HEK293 (cell line): ENCODE results near the gene TMEM45B.

ENCODE experiments used
- CTCF ChIA-PET: fragments of 350-600 bp; formaldehyde crosslinking; extraction: SDS; loops from one replicate; lab custom pipeline; 2021; ENCODE audit warnings: antibody characterized with exemption; lab: Yijun Ruan, JAX
- POLR2A ChIA-PET: fragments of 300-600 bp; formaldehyde crosslinking; extraction: SDS; loops from one replicate; lab custom pipeline; 2020; ENCODE audit warnings: antibody characterized with exemption, inconsistent platforms; lab: Yijun Ruan, JAX
- H3K27ac ChIP-seq: fragments of 200-500 bp; sonication (Bioruptor generic); 2 replicates; pipeline ENCODE4 v1.5.1; 2014; ENCODE audit warnings: low read depth, low read length, control low read depth, inconsistent platforms; ENCODE audit errors: extremely low read depth
- H3K36me3 ChIP-seq, 2 experiments: fragments of 200-500 bp in 1 of 2; sonication (Bioruptor generic) in 1 of 2; 1 replicate in 1 of 2; 2 replicates in 1 of 2; pipeline ENCODE4 v1.5.1; 2014 to 2017; ENCODE audit warnings: inconsistent platforms in 2 of 2, low read length in 2 of 2; ENCODE audit not compliant: control insufficient read depth in 2 of 2, insufficient read depth in 1 of 2
- H3K4me1 ChIP-seq: fragments of 200-500 bp; sonication (Bioruptor generic); 2 replicates; pipeline ENCODE4 v1.5.1; 2014; ENCODE audit warnings: mild to moderate bottlenecking, low read length, inconsistent platforms; ENCODE audit not compliant: control insufficient read depth, insufficient read depth
- H3K4me3 ChIP-seq: 2 replicates; pipeline ENCODE4 v1.5.1; 2011; ENCODE audit warnings: low read depth, mild to moderate bottlenecking, control low read depth, low read length, moderate library complexity
- H3K9me3 ChIP-seq: fragments of 200-500 bp; sonication (Bioruptor generic); 2 replicates; pipeline ENCODE4 v1.5.1; 2014; ENCODE audit warnings: low read depth, low read length, inconsistent platforms; ENCODE audit not compliant: control insufficient read depth, insufficient read depth
- ATF2 ChIP-seq: fragments of 450-650 bp; formaldehyde crosslinking; IDR thresholded peaks from 2 replicates; pipeline ENCODE4 v1.5.1; 2016; ENCODE audit warnings: missing biosample characterization, missing genetic modification characterization, low read depth
- KLF10 ChIP-seq: fragments of 450-650 bp; IDR thresholded peaks from 2 replicates; pipeline ENCODE4 v1.5.1; 2018; ENCODE audit warnings: missing biosample characterization, mild to moderate bottlenecking, missing genetic modification characterization
- KLF8 ChIP-seq: fragments of 450-650 bp; formaldehyde crosslinking; IDR thresholded peaks from 2 replicates; pipeline ENCODE4 v1.5.1; 2016; ENCODE audit warnings: missing biosample characterization, missing genetic modification characterization
- MZF1 ChIP-seq: fragments of 450-650 bp; formaldehyde crosslinking; IDR thresholded peaks from 2 replicates; pipeline ENCODE4 v1.5.1; 2017; ENCODE audit warnings: missing biosample characterization, missing genetic modification characterization, borderline replicate concordance
- OSR2 ChIP-seq: fragments of 450-650 bp; formaldehyde crosslinking; IDR thresholded peaks from 2 replicates; pipeline ENCODE4 v1.5.1; 2016; ENCODE audit warnings: missing biosample characterization, missing genetic modification characterization
- PBX3 ChIP-seq: sonication (generic); formaldehyde crosslinking; IDR thresholded peaks from 2 replicates; pipeline ENCODE4 v1.8.1; 2022; ENCODE audit warnings: mild to moderate bottlenecking, moderate library complexity, missing genetic modification reagents
- SETDB1 ChIP-seq: IDR thresholded peaks from one replicate; pipeline ENCODE4 v1.6.1; 2017; ENCODE audit warnings: mild to moderate bottlenecking, low read length, moderate library complexity, mixed read lengths; ENCODE audit not compliant: insufficient read length
- ZBTB26 ChIP-seq: fragments of 450-650 bp; formaldehyde crosslinking; optimal IDR thresholded peaks from 2 replicates; pipeline ENCODE3; 2016; ENCODE audit warnings: missing biosample characterization, mild to moderate bottlenecking, missing genetic modification characterization
- ZFP69B ChIP-seq: fragments of 450-650 bp; formaldehyde crosslinking; IDR thresholded peaks from 2 replicates; pipeline ENCODE4 v1.5.1; 2016; ENCODE audit warnings: missing biosample characterization, missing genetic modification characterization
- ZNF114 ChIP-seq: fragments of 450-650 bp; formaldehyde crosslinking; IDR thresholded peaks from 2 replicates; pipeline ENCODE4 v1.5.0; 2017; ENCODE audit warnings: missing biosample characterization, missing genetic modification characterization
- ZNF2 ChIP-seq: fragments of 450-650 bp; formaldehyde crosslinking; IDR thresholded peaks from 2 replicates; pipeline ENCODE4 v1.5.1; 2016; ENCODE audit warnings: missing biosample characterization, missing genetic modification characterization
- ZNF292 ChIP-seq: fragments of 450-650 bp; formaldehyde crosslinking; IDR thresholded peaks from 2 replicates; pipeline ENCODE4 v1.5.1; 2016; ENCODE audit warnings: low read depth, missing biosample characterization, missing genetic modification characterization, borderline replicate concordance
- ZNF324 ChIP-seq: fragments of 450-650 bp; formaldehyde crosslinking; IDR thresholded peaks from 2 replicates; pipeline ENCODE4 v1.5.1; 2016; ENCODE audit warnings: missing biosample characterization, missing genetic modification characterization
- ZNF335 ChIP-seq: fragments of 450-650 bp; formaldehyde crosslinking; conservative IDR thresholded peaks from 2 replicates; pipeline ENCODE4 v1.5.1; 2016; ENCODE audit warnings: missing biosample characterization, missing genetic modification characterization
- ZNF530 ChIP-seq: fragments of 450-650 bp; formaldehyde crosslinking; IDR thresholded peaks from 2 replicates; pipeline ENCODE4 v1.5.1; 2016; ENCODE audit warnings: low read depth, missing biosample characterization, missing genetic modification characterization
- ZNF670 ChIP-seq: fragments of 450-650 bp; formaldehyde crosslinking; IDR thresholded peaks from 2 replicates; pipeline ENCODE4 v1.5.1; 2016; ENCODE audit warnings: missing biosample characterization, missing genetic modification characterization, low read depth
- ZNF677 ChIP-seq: fragments of 450-650 bp; IDR thresholded peaks from 2 replicates; pipeline ENCODE4 v1.5.0; 2018; ENCODE audit warnings: missing biosample characterization, mild to moderate bottlenecking, missing genetic modification characterization, moderate library complexity
- ZNF692 ChIP-seq: fragments of 450-650 bp; formaldehyde crosslinking; IDR thresholded peaks from 2 replicates; pipeline ENCODE4 v1.5.1; 2016; ENCODE audit warnings: missing biosample characterization, missing genetic modification characterization
- ZSCAN23 ChIP-seq: fragments of 450-650 bp; formaldehyde crosslinking; IDR thresholded peaks from 2 replicates; pipeline ENCODE4 v1.5.1; 2016; ENCODE audit warnings: missing biosample characterization, missing genetic modification characterization
- ZSCAN5A ChIP-seq: fragments of 450-650 bp; formaldehyde crosslinking; IDR thresholded peaks from 2 replicates; pipeline ENCODE4 v1.5.1; 2016; ENCODE audit warnings: missing biosample characterization, missing genetic modification characterization

The TMEM45B gene

GRCh38 chr11:129779342-129779741, 36.3 kb upstream of the TMEM45B start:
- CTCF ChIA-PET, result interaction anchor here (0.6 to 1.3 kb wide), 7 partner anchors 12 to 1556 kb away, joined by 3 to 7 read pairs (median 3); no protein-coding TSS in a partner anchor
- H3K36me3 ChIP-seq, result no peaks in the 10 kb centered on the region
- H3K4me3 ChIP-seq, result no peak overlapping the region
- no peaks in the 10 kb centered on the region for H3K9me3 ChIP-seq
- POLR2A ChIA-PET, result no interaction called here
- no peaks in the 10 kb centered on the region for H3K4me1 ChIP-seq
- H3K27ac ChIP-seq, result no peak overlapping the region
- TF ChIP-seq ZBTB26 (tag by site-specific recombination), result no peak
- TF ChIP-seq KLF8 (tag by site-specific recombination), result no peak
- TF ChIP-seq PBX3 (CRISPR knock-in tag), result no peak
- no peak for TF ChIP-seq ZSCAN23
- no peak for TF ChIP-seq MZF1 (tag by site-specific recombination)
- TF ChIP-seq SETDB1, result no peak
- TF ChIP-seq OSR2 (tag by site-specific recombination), result no peak
- TF ChIP-seq ZNF335 (tag by site-specific recombination), result no peak
- TF ChIP-seq ZNF292, result no peak
- no peak for TF ChIP-seq ZNF324 (tag by site-specific recombination)
- no peak for TF ChIP-seq ZNF114 (tag by site-specific recombination)
- no peak for TF ChIP-seq ZSCAN5A (tag by site-specific recombination)
- TF ChIP-seq ZNF2 (tag by site-specific recombination), result no peak
- TF ChIP-seq ATF2, result no peak
- no peak for TF ChIP-seq ZNF670 (tag by site-specific recombination)
- TF ChIP-seq ZNF677 (tag by site-specific recombination), result no peak
- TF ChIP-seq KLF10 (tag by site-specific recombination), result no peak
- TF ChIP-seq ZFP69B (tag by site-specific recombination), result no peak
- TF ChIP-seq ZNF530, result no peak
- no peak for TF ChIP-seq ZNF692 (tag by site-specific recombination)
